Measurements from ENCODE around the gene LGALS1. TPM values are rescaled to one million over a fixed set of nuclear protein-coding genes. Genes with fewer than 3 reads are reported as not detected.
"Not testable (repeated sequence)": the region's sequence is repeated elsewhere in the genome, so short reads cannot be mapped to it uniquely, and the experiment has no call there.

The LGALS1 gene
- total RNA-seq, 6 experiments from 2014 or later, result 34.7 to 267 (median 141) TPM

DNA sequence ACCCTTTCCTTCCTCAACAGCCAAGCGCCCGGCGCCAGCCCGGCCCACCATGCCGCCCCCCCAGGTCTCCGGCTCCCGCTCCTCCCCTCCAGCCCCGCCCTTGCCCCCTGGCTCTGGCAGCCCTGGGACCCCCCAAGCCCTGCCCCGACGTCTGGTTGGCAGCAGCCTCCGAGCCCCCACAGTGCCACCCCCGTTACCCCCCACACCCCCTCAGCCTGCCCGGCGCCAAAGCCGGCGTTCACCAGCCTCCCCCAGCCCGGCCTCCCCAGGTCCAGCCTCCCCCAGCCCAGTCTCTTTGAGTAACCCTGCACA lies 20.2 kb upstream of the LGALS1 start:
- ATAC-seq, result no peak
- no peaks in the 10 kb centered on the region for H3K9me3 ChIP-seq
- intact Hi-C loops (cut with DNase I), result no loop called here
- 92% methylated on average over 9 of the region's 17 CpGs for WGBS (ENCODE audit: insufficient coverage, low coverage, low lambda C conversion rate, missing lambda C conversion rate)
- TF ChIP-seq POLR2A (IDR thresholded peaks at IDR 0.05), result no peak
- TF ChIP-seq, protein P1, sequence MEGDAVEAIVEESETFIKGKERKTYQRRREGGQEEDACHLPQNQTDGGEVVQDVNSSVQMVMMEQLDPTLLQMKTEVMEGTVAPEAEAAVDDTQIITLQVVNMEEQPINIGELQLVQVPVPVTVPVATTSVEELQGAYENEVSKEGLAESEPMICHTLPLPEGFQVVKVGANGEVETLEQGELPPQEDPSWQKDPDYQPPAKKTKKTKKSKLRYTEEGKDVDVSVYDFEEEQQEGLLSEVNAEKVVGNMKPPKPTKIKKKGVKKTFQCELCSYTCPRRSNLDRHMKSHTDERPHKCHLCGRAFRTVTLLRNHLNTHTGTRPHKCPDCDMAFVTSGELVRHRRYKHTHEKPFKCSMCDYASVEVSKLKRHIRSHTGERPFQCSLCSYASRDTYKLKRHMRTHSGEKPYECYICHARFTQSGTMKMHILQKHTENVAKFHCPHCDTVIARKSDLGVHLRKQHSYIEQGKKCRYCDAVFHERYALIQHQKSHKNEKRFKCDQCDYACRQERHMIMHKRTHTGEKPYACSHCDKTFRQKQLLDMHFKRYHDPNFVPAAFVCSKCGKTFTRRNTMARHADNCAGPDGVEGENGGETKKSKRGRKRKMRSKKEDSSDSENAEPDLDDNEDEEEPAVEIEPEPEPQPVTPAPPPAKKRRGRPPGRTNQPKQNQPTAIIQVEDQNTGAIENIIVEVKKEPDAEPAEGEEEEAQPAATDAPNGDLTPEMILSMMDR (IDR thresholded peaks at IDR 0.05), result no peak
- no peak overlapping the region for H3K27ac ChIP-seq
- peak in 1 of 3 donors; percentile 42 for DNase-seq
- H3K4me1 ChIP-seq, result peaks cover 0 to 13% (median 0%) of the 10 kb centered on the region in 4 donors
- H3K36me3 ChIP-seq, result no peaks in the 10 kb centered on the region
- H3K4me3 ChIP-seq, result no peak overlapping the region
- no peaks in the 10 kb centered on the region for H3K27me3 ChIP-seq

DNA sequence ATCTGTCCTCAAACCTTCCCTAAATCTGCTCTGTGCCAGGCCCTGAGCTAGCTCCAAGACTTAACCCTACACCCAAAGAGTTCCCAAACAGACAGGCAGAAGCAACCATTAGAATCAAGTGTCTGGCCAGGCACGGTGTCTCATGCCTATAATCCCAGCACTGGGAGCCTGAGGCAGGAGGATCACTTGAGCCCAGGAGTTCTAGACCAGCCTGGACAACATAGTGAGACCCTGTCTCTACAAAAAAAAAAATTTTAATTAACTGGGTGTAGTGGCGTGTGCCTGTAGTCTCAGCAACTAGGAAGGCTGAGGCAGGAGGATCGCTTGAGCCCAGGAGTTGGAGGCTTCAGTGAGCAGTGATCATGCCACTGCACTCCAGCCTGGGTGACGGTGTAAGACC lies 18.9 kb upstream of the LGALS1 start:
- H3K4me3 ChIP-seq; H3K9me3 ChIP-seq; H3K36me3 ChIP-seq; intact Hi-C loops (cut with DNase I); H3K27me3 ChIP-seq; H3K27ac ChIP-seq; DNase-seq; ATAC-seq: not testable (repeated sequence)
- 100% methylated on average over 4 of the region's 4 CpGs for WGBS (ENCODE audit: insufficient coverage, low coverage, low lambda C conversion rate, missing lambda C conversion rate)
- H3K4me1 ChIP-seq, result peaks cover 0 to 27% (median 6%) of the 10 kb centered on the region in 4 donors

DNA sequence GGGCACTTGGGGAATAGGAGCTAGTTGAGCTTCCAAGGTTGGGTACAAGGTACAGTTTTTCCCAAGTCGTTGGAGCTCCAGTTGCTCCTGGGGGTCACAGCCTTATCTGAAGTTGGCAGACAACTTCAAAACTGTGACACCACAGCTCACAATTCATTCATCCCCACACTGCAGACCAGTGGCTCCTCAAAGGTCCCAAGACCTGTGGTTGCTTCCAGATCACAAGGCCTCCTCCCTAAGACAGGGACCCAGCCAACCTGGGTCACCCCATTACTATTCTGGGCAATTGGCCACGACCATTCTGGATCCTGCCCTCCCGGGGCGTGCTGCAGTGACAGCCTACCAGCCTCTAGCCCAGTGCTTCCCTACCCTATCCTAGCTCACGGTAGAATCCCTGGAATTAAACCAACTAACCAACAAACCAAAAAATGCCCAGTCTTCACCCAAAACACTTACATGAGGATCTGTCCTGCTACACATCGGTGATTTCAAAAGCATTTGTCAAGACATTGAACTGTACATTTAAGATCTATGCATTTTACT lies 17.8 kb upstream of the LGALS1 start:
- ATAC-seq (no peak), DNase-seq (no peak)
- TF ChIP-seq POLR2A (IDR thresholded peaks at IDR 0.05), result no peak
- Histone ChIP-seq H3K9me3 (no peaks in the 10 kb centered on the region), H3K27ac (peak overlapping the region; percentile 44 to 65 (median 46)), H3K4me1 (peaks cover 0 to 36% (median 11%) of the 10 kb centered on the region in 4 donors), H3K4me3 (peak overlapping the region; percentile 42 to 85 (median 44)), H3K36me3 (no peaks in the 10 kb centered on the region), H3K27me3 (no peaks in the 10 kb centered on the region)
- 0% methylated on average over 3 of the region's 6 CpGs for WGBS (ENCODE audit: insufficient coverage, low coverage, low lambda C conversion rate, missing lambda C conversion rate)
- intact Hi-C loops (cut with DNase I), result no loop called here

DNA sequence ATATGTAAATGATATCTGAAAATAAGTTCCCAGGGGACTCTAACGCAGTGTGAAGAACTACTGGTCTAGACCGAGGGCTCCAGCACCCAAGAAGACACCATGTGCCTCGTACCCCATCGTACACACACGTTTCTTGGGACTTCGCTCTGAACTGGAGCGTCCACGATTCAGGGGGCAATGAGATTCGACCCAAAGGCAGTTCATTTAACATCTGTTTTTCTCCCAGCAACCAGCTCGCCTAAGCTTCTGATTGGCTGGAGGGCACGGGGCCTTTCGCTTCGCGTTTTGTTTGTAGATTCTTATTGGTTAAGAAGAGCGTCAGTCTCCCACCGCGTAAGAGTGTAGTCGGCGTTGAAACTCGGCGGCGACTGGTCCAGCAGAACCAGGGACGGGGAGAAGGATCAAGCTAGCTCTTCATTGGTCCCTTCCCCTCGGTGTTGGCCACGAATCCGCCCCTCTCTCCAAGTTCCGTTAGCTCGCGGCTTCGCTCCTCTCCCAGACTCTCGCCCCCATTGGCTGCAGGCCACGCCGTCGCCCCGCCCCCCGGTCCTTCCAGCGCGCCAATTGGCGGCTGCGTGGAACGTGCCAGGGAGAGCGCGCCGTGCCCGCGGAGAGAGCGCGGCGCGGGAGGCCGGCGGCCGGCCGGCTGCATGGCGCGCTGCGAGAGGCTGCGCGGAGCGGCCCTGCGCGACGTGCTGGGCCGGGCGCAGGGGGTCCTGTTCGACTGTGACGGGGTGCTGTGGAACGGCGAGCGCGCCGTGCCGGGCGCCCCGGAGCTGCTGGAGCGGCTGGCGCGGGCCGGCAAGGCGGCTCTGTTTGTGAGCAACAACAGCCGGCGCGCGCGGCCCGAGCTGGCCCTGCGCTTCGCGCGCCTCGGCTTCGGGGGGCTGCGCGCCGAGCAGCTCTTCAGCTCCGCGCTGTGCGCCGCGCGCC lies 17.0 kb upstream of the LGALS1 start, which contains the start of gene PDXP:
PDXP (plus strand) TSS at position 591 of the 933 bp plus-strand sequence; CDS start at position 651, 60 bp downstream.
- intact Hi-C loops (cut with DNase I), result no loop called here
- no peaks in the 10 kb centered on the region for H3K36me3 ChIP-seq
- H3K27me3 ChIP-seq, result no peaks in the 10 kb centered on the region
- peak within 1 kb of the TSS; percentile 63 to 85 (median 75) for H3K4me3 ChIP-seq
- peaks cover 0 to 36% (median 11%) of the 10 kb centered on the region in 4 donors for H3K4me1 ChIP-seq
- H3K9me3 ChIP-seq, result no peaks in the 10 kb centered on the region
- ATAC-seq, result peak; percentile 88 to 95 (median 92)
- H3K27ac ChIP-seq, result peak within 1 kb of the TSS; percentile 65 to 77 (median 69)
- TF ChIP-seq, protein P1 (IDR thresholded peaks at IDR 0.05), result peak in 1 of 4 donors; percentile 6
- TF ChIP-seq POLR2A (IDR thresholded peaks at IDR 0.05), result peak; percentile 95
- WGBS (ENCODE audit: insufficient coverage, low coverage, low lambda C conversion rate, missing lambda C conversion rate), result under 1% methylated on average over 24 of the region's 101 CpGs
- DNase-seq, result peak; percentile 99 to 100 (median 99)

DNA sequence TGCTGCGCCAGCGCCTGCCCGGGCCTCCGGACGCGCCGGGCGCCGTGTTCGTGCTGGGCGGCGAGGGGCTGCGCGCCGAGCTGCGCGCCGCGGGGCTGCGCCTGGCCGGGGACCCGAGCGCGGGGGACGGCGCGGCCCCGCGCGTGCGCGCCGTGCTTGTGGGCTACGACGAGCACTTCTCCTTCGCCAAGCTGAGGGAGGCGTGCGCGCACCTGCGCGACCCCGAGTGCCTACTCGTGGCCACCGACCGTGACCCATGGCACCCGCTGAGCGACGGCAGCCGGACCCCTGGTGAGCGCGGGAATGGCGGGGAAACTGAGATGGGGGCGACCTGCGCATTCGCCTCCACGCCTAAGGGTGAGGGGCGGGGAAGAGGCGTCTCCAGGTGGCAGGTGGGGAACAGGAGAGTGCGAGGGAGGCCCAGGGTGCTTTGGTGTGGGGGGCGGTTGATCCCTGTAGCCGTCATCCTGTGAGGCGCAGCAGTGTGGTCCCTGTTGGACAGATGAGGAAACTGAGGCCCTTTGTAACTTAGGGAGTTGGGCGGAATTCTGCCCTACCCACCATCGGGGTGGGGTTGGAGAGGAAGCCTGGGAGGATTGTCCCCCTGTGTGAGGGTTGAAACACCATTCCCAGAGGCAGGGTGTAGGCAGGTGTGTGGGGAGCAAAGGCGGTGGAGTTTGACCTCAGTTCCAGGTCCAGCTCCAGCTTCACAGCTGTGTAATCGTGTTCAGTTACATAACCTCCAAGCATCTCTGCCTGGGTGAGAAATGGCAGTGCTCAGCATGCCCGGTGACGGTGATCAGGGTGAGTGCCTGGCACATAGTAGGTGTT lies 16.2 kb upstream of the LGALS1 start:
- peak overlapping the region; percentile 57 to 77 (median 69) for H3K27ac ChIP-seq
- H3K4me1 ChIP-seq, result peaks cover 0 to 36% (median 14%) of the 10 kb centered on the region in 4 donors
- peak; percentile 70 to 91 (median 84) for DNase-seq
- H3K9me3 ChIP-seq, result no peaks in the 10 kb centered on the region
- 5% methylated on average over 10 of the region's 68 CpGs for WGBS (ENCODE audit: insufficient coverage, low coverage, low lambda C conversion rate, missing lambda C conversion rate)
- ATAC-seq, result peak; percentile 54 to 69 (median 59)
- intact Hi-C loops (cut with DNase I), result no loop called here
- TF ChIP-seq, protein P1 (IDR thresholded peaks at IDR 0.05), result no peak
- TF ChIP-seq POLR2A (IDR thresholded peaks at IDR 0.05), result peak; percentile 80
- H3K27me3 ChIP-seq, result no peaks in the 10 kb centered on the region
- peak overlapping the region; percentile 63 to 85 (median 75) for H3K4me3 ChIP-seq
- no peaks in the 10 kb centered on the region for H3K36me3 ChIP-seq

Data from right lobe of liver (tissue), 6 donors.